Duodenal mucosa (tissue), 2 donors: ENCODE data around the gene NNAT.
"Not testable (repeated sequence)": the region's sequence is repeated elsewhere in the genome, so short reads cannot be mapped to it uniquely, and the experiment has no call there.

Experiments
- H3K27ac ChIP-seq: one replicate; pipeline ENCODE4 v1.7.0; 2013; ENCODE audit warnings: low read depth, low read length
- H3K27me3 ChIP-seq, 2 donors: one replicate each; pipeline ENCODE4 v1.7.0; 2013; ENCODE audit warnings: low read length in 2 of 2, control low read depth in 1 of 2; ENCODE audit not compliant: insufficient read depth in 2 of 2, control insufficient read depth in 1 of 2
- H3K36me3 ChIP-seq, 2 donors: one replicate each; pipeline ENCODE4 v1.7.0; 2013; ENCODE audit warnings: low read length in 2 of 2, control low read depth in 1 of 2; ENCODE audit not compliant: insufficient read depth in 2 of 2, control insufficient read depth in 1 of 2
- H3K4me1 ChIP-seq, 2 donors: one replicate each; pipeline ENCODE4 v1.7.0; 2013; ENCODE audit warnings: low read length in 2 of 2, control low read depth in 1 of 2; ENCODE audit not compliant: insufficient read depth in 2 of 2, control insufficient read depth in 1 of 2
- H3K4me3 ChIP-seq, 2 donors: one replicate each; pipeline ENCODE4 v1.7.0; 2013; ENCODE audit warnings: low read length in 2 of 2, low read depth in 1 of 2
- H3K9ac ChIP-seq, 2 donors: one replicate each; pipeline ENCODE4 v1.7.0; 2013; ENCODE audit warnings: low read length in 2 of 2, low read depth in 1 of 2
- H3K9me3 ChIP-seq, 2 donors: one replicate each; pipeline ENCODE4 v1.7.0; 2013; ENCODE audit warnings: low read length in 2 of 2, control low read depth in 1 of 2; ENCODE audit not compliant: control insufficient read depth in 1 of 2

Gene NNAT, protein sequence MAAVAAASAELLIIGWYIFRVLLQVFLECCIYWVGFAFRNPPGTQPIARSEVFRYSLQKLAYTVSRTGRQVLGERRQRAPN

DNA sequence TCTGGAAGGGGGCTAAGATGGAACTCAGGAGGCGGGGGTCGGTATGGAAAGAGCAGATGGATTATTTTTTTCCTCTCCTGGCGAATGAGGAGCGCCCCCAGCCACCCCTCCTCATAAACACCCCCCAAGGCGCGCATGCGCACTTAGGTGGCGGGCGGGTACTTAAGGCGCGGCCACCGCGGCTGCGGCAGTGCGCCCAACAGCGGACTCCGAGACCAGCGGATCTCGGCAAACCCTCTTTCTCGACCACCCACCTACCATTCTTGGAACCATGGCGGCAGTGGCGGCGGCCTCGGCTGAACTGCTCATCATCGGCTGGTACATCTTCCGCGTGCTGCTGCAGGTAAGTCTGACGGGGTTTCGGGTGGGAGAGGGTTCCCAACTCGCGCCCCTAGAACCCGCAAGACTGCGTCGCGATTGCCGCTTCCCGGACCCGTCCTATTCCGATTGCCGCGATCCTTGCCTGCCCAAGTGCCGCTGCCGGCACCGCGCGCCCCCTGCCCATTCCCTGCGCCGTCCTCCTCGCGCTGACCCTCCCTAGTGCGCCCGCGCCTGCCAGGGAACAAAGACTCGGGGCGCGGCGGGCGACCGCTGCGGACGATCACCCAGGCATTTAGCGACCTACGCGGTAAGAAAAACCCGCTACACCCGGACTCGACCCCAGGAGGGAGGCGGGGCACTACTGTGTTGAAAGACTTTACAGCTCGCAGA, at the start of gene NNAT:
TSS of gene NNAT (plus strand) at position 190 of the 711 bp plus-strand sequence. CDS start at position 272, 82 bp downstream.
- Histone ChIP-seq H3K27me3 (no peaks in the 10 kb centered on the region), H3K4me3 (no peak within 1 kb of the TSS), H3K27ac (no peak within 1 kb of the TSS), H3K4me1 (peaks cover 30 to 41% of the 10 kb centered on the region in 2 donors), H3K9ac (no peak within 1 kb of the TSS), H3K9me3 (no peaks in the 10 kb centered on the region), H3K36me3 (peaks cover 20 to 41% of the 10 kb centered on the region in 2 donors)

DNA sequence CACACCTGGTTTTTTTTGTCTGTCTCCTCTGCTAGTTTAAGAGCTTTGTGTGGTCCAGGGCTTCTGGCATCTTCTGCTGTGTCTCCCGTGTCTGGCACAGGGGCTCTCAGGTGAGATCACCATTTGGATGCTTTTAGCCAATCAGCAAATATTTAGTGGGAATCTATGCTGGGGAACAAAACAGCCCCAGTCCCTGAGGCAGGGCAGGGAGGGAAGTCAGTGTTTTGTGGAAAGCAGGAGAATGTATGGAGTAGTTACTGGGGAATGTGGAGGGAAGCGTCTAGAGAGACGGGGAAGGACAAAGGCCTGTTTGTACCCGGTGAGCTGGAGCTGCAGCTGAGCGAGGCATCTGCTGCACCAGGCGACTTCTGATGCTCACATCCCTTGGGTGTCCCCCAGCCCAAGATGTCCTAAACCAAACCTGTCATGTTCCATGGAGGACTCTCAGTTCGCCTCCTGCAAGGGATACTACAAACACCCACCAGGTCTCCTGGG, 49.3 kb upstream of the NNAT start:
- Histone ChIP-seq H3K9ac (no peak overlapping the region), H3K27ac (no peak overlapping the region), H3K4me1 (no peaks in the 10 kb centered on the region), H3K9me3 (no peaks in the 10 kb centered on the region), H3K4me3 (no peak overlapping the region), H3K36me3 (no peaks in the 10 kb centered on the region), H3K27me3 (peaks cover 0 to 4% of the 10 kb centered on the region in 2 donors)

DNA sequence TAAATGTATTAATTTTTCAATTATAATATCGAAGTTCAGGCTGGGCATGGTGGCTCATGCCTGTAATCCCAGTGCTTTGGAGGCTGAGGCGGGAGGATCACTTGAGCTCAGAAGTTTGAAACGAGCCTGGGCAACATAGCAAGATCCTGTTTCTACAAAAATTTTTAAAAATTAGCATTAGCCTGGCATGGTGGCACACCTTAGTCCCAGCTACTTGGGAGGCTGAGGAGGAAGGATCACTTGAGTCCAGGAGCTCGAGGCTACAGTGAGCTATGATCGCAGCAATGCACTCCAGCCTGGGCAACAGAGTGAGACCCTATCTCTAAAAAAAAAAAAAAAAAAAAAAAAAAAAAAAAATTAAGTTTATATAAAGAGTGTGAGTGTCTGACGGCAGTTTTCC, 48.6 kb upstream of the NNAT start:
- not testable (repeated sequence) for H3K27ac ChIP-seq, H3K4me3 ChIP-seq, H3K9ac ChIP-seq, H3K4me1 ChIP-seq, H3K9me3 ChIP-seq, H3K36me3 ChIP-seq, H3K27me3 ChIP-seq

DNA sequence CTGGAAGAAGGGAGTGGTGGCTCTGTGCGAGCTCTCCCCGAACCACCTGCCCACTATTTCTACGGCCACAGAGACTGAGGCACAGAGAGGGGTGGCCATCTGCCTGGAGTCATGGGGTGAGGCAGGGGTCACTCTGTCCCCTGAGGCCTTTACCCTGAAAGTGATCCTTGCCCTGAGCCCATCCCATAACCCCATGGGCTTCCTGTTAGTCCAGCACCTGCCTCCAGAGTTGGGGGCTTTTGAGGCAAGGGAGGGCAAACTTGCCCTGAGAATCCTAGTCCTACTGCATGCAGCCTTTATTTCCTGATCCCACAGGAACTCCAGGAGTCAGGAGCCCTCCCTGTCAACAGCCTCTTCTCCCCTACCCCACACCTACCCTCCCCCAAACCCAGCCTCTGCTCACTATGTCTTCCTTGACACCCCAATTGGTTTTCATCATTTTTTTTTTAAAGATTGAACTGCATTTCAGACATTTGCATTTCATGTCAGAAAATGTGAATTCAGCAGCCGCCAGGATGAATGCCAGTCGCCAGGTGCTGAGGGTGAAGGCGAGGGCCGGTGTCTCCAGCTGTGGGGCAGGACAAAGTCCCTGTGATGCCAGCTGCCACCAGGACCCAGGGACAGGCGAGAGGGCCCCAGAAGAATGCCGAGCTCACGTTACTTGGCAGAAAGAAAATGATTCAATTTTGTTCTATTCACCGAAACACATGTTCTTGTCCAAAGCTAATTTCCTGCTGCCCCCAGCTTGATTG, 47.6 kb upstream of the NNAT start:
- Histone ChIP-seq H3K9me3 (no peaks in the 10 kb centered on the region), H3K9ac (no peak overlapping the region), H3K4me3 (no peak overlapping the region), H3K36me3 (no peaks in the 10 kb centered on the region), H3K27me3 (peaks cover 0 to 6% of the 10 kb centered on the region in 2 donors), H3K27ac (no peak overlapping the region), H3K4me1 (no peaks in the 10 kb centered on the region)

DNA sequence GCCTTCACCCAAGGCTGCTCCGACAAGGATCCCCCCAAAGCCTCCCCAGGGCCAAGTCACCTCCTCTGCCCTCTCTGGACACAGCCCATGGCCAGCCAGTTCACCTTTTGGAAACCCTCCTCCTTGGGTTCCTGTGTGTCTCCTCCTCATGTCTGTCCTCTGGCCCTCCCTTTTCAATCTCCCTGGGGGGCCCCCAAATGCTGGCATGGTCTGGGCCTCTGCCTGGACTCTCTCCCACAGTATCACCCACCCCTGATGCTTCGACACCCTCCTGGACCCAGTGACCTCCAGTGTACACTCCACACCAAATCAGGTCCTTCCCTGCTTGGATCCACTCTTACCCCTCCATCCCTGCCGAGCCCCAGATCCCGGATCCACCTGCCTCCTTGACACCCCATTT, 46.7 kb upstream of the NNAT start:
- no peak overlapping the region for H3K4me3 ChIP-seq
- peaks cover 0 to 12% of the 10 kb centered on the region in 2 donors for H3K27me3 ChIP-seq
- H3K36me3 ChIP-seq: no peaks in the 10 kb centered on the region
- no peaks in the 10 kb centered on the region for H3K9me3 ChIP-seq
- no peak overlapping the region for H3K9ac ChIP-seq
- H3K27ac ChIP-seq: no peak overlapping the region
- H3K4me1 ChIP-seq: no peaks in the 10 kb centered on the region

DNA sequence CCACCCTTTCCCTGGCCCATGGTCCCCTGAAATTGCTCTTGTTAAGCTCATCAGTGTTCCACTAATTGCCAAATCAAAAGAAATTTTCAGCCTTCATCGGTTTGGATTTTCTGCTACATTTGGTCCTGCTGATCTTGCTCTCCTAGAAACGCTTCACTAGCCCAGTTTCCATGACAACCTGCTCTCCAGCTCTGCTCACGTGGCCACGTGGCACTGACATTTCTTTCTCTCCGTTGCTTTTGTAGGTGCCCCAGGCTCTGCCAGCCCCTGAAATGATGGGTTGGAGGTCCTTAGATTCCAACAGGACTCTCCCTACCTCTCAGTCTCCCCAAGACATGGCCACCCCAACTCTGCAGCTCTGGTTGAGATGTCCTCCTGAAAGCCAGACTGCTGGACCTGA, 45.8 kb upstream of the NNAT start:
- no peaks in the 10 kb centered on the region for H3K36me3 ChIP-seq
- no peaks in the 10 kb centered on the region for H3K9me3 ChIP-seq
- H3K27me3 ChIP-seq: peaks cover 0 to 12% of the 10 kb centered on the region in 2 donors
- no peak overlapping the region for H3K4me3 ChIP-seq
- H3K27ac ChIP-seq: no peak overlapping the region
- no peaks in the 10 kb centered on the region for H3K4me1 ChIP-seq
- no peak overlapping the region for H3K9ac ChIP-seq

DNA sequence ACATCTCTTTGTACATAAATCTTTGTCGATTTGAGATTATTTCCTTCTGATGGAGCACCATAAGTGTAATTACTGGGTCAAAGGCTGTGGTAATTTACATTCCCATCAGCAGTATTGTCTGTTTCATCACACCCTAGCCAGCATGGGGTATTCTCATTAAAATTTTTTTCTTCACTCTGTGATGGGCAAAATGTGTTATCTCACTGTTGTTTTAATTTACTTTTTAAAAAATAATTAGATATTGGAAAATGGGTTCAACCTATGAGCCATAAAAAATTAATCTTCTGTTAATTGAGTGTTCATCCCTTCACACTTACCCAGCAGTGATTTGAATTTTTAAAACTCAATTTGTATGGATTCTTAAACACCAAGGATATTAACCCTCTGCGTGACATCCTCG, 44.0 kb upstream of the NNAT start:
- Histone ChIP-seq H3K4me1 (no peaks in the 10 kb centered on the region), H3K9ac (no peak overlapping the region)

DNA sequence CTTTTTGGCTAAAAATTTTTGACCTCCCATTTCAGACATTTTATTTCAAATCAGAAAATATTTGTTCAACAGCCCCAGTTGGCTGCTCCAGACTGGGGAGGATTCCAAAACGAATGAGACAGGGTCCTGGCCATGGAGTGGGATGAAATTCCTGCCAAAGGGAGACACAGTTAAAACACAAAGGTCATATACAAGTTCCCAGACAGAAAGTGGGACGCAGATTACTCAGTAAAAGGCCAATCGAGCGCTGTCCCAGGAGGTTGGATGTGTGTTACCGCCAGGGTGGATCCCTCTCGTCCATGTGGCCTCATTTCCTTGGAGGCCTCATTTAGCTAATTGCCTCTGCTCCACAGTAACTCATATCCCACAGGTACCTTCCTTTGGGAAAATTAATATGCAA, 41.8 kb upstream of the NNAT start:
- no peak overlapping the region for H3K27ac ChIP-seq

More for the DNA sequence above, 44.0 kb upstream of the NNAT start:
- H3K27ac ChIP-seq: no peak overlapping the region
- H3K36me3 ChIP-seq: no peaks in the 10 kb centered on the region
- no peak overlapping the region for H3K4me3 ChIP-seq
- H3K9me3 ChIP-seq: no peaks in the 10 kb centered on the region
- H3K27me3 ChIP-seq: peaks cover 0 to 12% of the 10 kb centered on the region in 2 donors

DNA sequence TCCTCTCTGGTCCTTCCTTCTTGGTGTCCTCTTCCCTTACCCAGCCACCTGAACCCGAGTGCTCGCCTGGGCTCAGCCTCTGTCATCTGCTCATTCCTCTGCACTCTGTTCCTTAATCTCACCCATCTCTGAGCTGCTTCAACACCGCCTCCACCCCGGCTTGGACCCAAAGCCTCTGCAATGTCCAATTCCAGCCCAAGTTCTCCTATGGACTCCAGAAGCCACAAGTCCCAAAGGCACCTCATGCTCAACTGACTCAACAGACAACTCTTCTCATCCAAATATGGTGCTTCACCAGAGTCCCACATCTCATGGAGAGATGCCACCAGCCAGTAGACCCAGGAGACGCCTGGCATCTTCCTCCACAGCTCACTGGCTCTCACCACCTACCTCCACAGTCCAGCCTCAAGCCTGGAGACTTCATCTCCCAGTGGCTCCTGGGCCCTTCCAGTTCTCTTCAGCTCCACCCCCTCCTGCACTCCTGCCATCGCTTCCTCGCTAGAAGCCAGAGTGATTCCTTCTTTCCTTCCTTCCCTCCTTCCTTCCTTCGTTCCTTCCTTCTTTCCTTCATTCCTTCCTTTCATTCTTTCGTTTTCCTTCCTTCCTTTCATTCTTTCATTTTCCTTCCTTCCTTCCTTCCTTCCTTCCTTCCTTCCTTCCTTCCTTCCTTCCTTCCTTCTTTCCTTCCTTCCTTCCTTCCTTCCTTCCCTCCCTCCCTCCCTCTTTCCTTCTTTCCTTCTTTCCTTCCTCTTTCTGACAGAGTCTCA, 40.9 kb upstream of the NNAT start:
- no peak overlapping the region for H3K4me3 ChIP-seq
- no peak overlapping the region for H3K9ac ChIP-seq
- no peak overlapping the region for H3K27ac ChIP-seq
- H3K4me1 ChIP-seq: no peaks in the 10 kb centered on the region
- no peaks in the 10 kb centered on the region for H3K9me3 ChIP-seq
- H3K36me3 ChIP-seq: no peaks in the 10 kb centered on the region
- peaks cover 0 to 12% of the 10 kb centered on the region in 2 donors for H3K27me3 ChIP-seq

More for the DNA sequence above, 41.8 kb upstream of the NNAT start:
- Histone ChIP-seq H3K27me3 (peaks cover 0 to 12% of the 10 kb centered on the region in 2 donors), H3K4me3 (no peak overlapping the region), H3K4me1 (no peaks in the 10 kb centered on the region), H3K9me3 (no peaks in the 10 kb centered on the region), H3K9ac (no peak overlapping the region), H3K36me3 (no peaks in the 10 kb centered on the region)
